ENCODE data around the gene LSM11. TPM values are rescaled to one million over a fixed set of nuclear protein-coding genes. Genes with fewer than 3 reads are reported as not detected.
"Not testable (repeated sequence)": the region's sequence is repeated elsewhere in the genome, so short reads cannot be mapped to it uniquely, and the experiment has no call there.

The LSM11 gene
- total and polyA plus RNA-seq, 2 of the 4 experiments (the other 2 are of a cell fraction): 1.4 to 3.0 TPM

- H3K9me3 ChIP-seq (ENCODE audit: control insufficient read depth, insufficient read depth, low read length); H3K56ac ChIP-seq (ENCODE audit: extremely low read depth, insufficient read depth, low read length); H3K4me2 ChIP-seq (ENCODE audit: low read depth, low read length); H2BK120ac ChIP-seq (ENCODE audit: low read depth, low read length); CTCF ChIA-PET; H4K5ac ChIP-seq (ENCODE audit: low read depth, low read length); H2AFZ ChIP-seq (replicated peaks; ENCODE audit: low read length, poor library complexity); H3K18ac ChIP-seq (ENCODE audit: low read depth, low read length); H3K79me1 ChIP-seq (ENCODE audit: low read depth in 1 of 2, low read length in 2 of 2); intact Hi-C loops (cut with micrococcal nuclease); H4K20me1 ChIP-seq (ENCODE audit: insufficient read depth, low read length); H3K23ac ChIP-seq (ENCODE audit: low read depth, low read length); H2BK20ac ChIP-seq (ENCODE audit: low read depth, low read length); H2BK15ac ChIP-seq (ENCODE audit: low read depth, low read length); H3K14ac ChIP-seq (replicated peaks; ENCODE audit: low read depth, low read length); H4K8ac ChIP-seq (ENCODE audit: low read depth in 2 of 2, low read length in 2 of 2); H3K27me3 ChIP-seq (ENCODE audit: control insufficient read depth, insufficient read depth, low read length); dilution Hi-C loops (cut with HindIII; ENCODE audit: low sequenced_read_pairs, unreplicated experiment); H2BK5ac ChIP-seq (ENCODE audit: low read depth, low read length, poor library complexity, severe bottlenecking); H3K4ac ChIP-seq (ENCODE audit: low read depth, low read length); H2AK9ac ChIP-seq (replicated peaks; ENCODE audit: low read depth, low read length, poor library complexity); H3K9ac ChIP-seq (ENCODE audit: low read depth, low read length); H3K4me3 ChIP-seq (ENCODE audit: insufficient read depth, low read depth, low read length); H3K36me3 ChIP-seq (ENCODE audit: control insufficient read depth, insufficient read depth, low read length); H3K9me1 ChIP-seq (ENCODE audit: insufficient read depth, low read length); H4K91ac ChIP-seq (ENCODE audit: insufficient read depth, low read depth, low read length); H3K27ac ChIP-seq (ENCODE audit: insufficient read depth, low read length); H3K4me1 ChIP-seq (ENCODE audit: control insufficient read depth, insufficient read depth, low read length); in situ Hi-C loops (cut with MboI; ENCODE audit: low sequenced_read_pairs); BruUV-seq (replicated peaks); ATAC-seq (ENCODE audit: low read depth); H2AK5ac ChIP-seq (ENCODE audit: low read depth, low read length); DNase-seq: not testable (repeated sequence)
- WGBS, 2 experiments (ENCODE audit: extremely low coverage in 2 of 2, insufficient read length in 1 of 2): 90% methylated on average over 2 of the region's 25 CpGs; no CpG with 5 or more reads in 1 of the 2 experiments
- POLR2A ChIA-PET (ENCODE audit: unreplicated experiment): interaction anchor here (0.6 kb wide), 1 partner anchor 13 kb away, joined by 3 read pairs; no protein-coding TSS in a partner anchor
These were observed 49.7 kb upstream of the LSM11 start for GRCh38 chr5:157693816-157694215.

GRCh38 chr5:157696154-157696553 is 47.4 kb upstream of the LSM11 start:
- H3K27ac ChIP-seq (ENCODE audit: insufficient read depth, low read length); H2BK20ac ChIP-seq (ENCODE audit: low read depth, low read length); H3K9me3 ChIP-seq (ENCODE audit: control insufficient read depth, insufficient read depth, low read length); H3K36me3 ChIP-seq (ENCODE audit: control insufficient read depth, insufficient read depth, low read length); H3K4me3 ChIP-seq (ENCODE audit: insufficient read depth, low read depth, low read length); H3K79me1 ChIP-seq (ENCODE audit: low read depth in 1 of 2, low read length in 2 of 2); H3K27me3 ChIP-seq (ENCODE audit: control insufficient read depth, insufficient read depth, low read length); dilution Hi-C loops (cut with HindIII; ENCODE audit: low sequenced_read_pairs, unreplicated experiment); POLR2A ChIA-PET (ENCODE audit: unreplicated experiment); H2BK5ac ChIP-seq (ENCODE audit: low read depth, low read length, poor library complexity, severe bottlenecking); H3K56ac ChIP-seq (ENCODE audit: extremely low read depth, insufficient read depth, low read length); H3K4me2 ChIP-seq (ENCODE audit: low read depth, low read length); H4K8ac ChIP-seq (ENCODE audit: low read depth in 2 of 2, low read length in 2 of 2); DNase-seq; in situ Hi-C loops (cut with MboI; ENCODE audit: low sequenced_read_pairs); H4K91ac ChIP-seq (ENCODE audit: insufficient read depth, low read depth, low read length); H3K4me1 ChIP-seq (ENCODE audit: control insufficient read depth, insufficient read depth, low read length); ATAC-seq (ENCODE audit: low read depth); H3K9ac ChIP-seq (ENCODE audit: low read depth, low read length); H2AK5ac ChIP-seq (ENCODE audit: low read depth, low read length); BruUV-seq (replicated peaks); intact Hi-C loops (cut with micrococcal nuclease); H2BK120ac ChIP-seq (ENCODE audit: low read depth, low read length); H3K18ac ChIP-seq (ENCODE audit: low read depth, low read length); H2AFZ ChIP-seq (replicated peaks; ENCODE audit: low read length, poor library complexity); H3K9me1 ChIP-seq (ENCODE audit: insufficient read depth, low read length); H3K4ac ChIP-seq (ENCODE audit: low read depth, low read length); H3K14ac ChIP-seq (replicated peaks; ENCODE audit: low read depth, low read length); CTCF ChIA-PET; H3K23ac ChIP-seq (ENCODE audit: low read depth, low read length); H2BK15ac ChIP-seq (ENCODE audit: low read depth, low read length); H4K20me1 ChIP-seq (ENCODE audit: insufficient read depth, low read length); H4K5ac ChIP-seq (ENCODE audit: low read depth, low read length); H2AK9ac ChIP-seq (replicated peaks; ENCODE audit: low read depth, low read length, poor library complexity): not testable (repeated sequence)
- 83% methylated on average over 1 of the region's 3 CpGs; no CpG with 5 or more reads in 1 of the 2 experiments for WGBS, 2 experiments (ENCODE audit: extremely low coverage in 2 of 2, insufficient read length in 1 of 2)
